OCI-LY1 (cell line): ENCODE measurements around the gene TP53TG5.

Experiments used
- H2AFZ ChIP-seq: fragments of 200-600 bp; sonication (generic), shearing (Covaris generic); 2 replicates; pipeline ENCODE4 v1.6.0; 2014; ENCODE audit warnings: antibody characterized with exemption, mild to moderate bottlenecking, low read length
- H3F3A ChIP-seq: fragments of 200-600 bp; sonication (generic), shearing (Covaris generic); 2 replicates; pipeline ENCODE4 v1.6.0; 2014; ENCODE audit warnings: mild to moderate bottlenecking, antibody characterized with exemption, low read length, moderate library complexity; ENCODE audit not compliant: insufficient read depth
- H3K27ac ChIP-seq: fragments of 200-600 bp; sonication (generic); 2 replicates; pipeline ENCODE4 v1.5.1; 2014; ENCODE audit warnings: low read length, mixed run types, mild to moderate bottlenecking, low read depth; ENCODE audit not compliant: poor library complexity, severe bottlenecking
- H3K27me3 ChIP-seq: fragments of 200-600 bp; sonication (generic); 2 replicates; pipeline ENCODE4 v1.6.0; 2014; ENCODE audit warnings: antibody characterized with exemption, mild to moderate bottlenecking, low read length, moderate library complexity; ENCODE audit not compliant: insufficient read depth
- H3K36me3 ChIP-seq: fragments of 200-600 bp; sonication (generic); 2 replicates; pipeline ENCODE4 v1.6.1; 2014; ENCODE audit warnings: mild to moderate bottlenecking, antibody characterized with exemption, low read length, moderate library complexity, mixed read lengths; ENCODE audit not compliant: insufficient read depth
- H3K4me1 ChIP-seq: fragments of 200-600 bp; sonication (generic); 2 replicates; pipeline ENCODE4 v1.5.1; 2014; ENCODE audit warnings: mild to moderate bottlenecking, low read length, moderate library complexity; ENCODE audit not compliant: insufficient read depth, severe bottlenecking
- H3K4me2 ChIP-seq: fragments of 200-600 bp; sonication (generic), shearing (Covaris generic); 2 replicates; pipeline ENCODE4 v1.6.1; 2014; ENCODE audit warnings: low read length
- H3K4me3 ChIP-seq: fragments of 200-600 bp; sonication (generic); 2 replicates; pipeline ENCODE4 v1.5.1; 2014; ENCODE audit warnings: low read length, low read depth, mild to moderate bottlenecking, mixed read lengths; ENCODE audit not compliant: poor library complexity, severe bottlenecking
- H3K79me2 ChIP-seq: fragments of 200-600 bp; shearing (Covaris generic); 2 replicates; pipeline ENCODE4 v1.6.1; 2016; ENCODE audit warnings: mixed run types, low read length, mixed read lengths; ENCODE audit not compliant: insufficient read depth
- H3K9ac ChIP-seq: fragments of 200-600 bp; sonication (generic), shearing (Covaris generic); 2 replicates; pipeline ENCODE4 v1.6.1; 2014; ENCODE audit warnings: mild to moderate bottlenecking, low read length, mixed read lengths
- H3K9me2 ChIP-seq: fragments of 200-600 bp; sonication (generic), shearing (Covaris generic); 2 replicates; pipeline ENCODE4 v1.6.1; 2014; ENCODE audit warnings: low read depth, mild to moderate bottlenecking, low read length, mixed read lengths
- H3K9me3 ChIP-seq: fragments of 200-600 bp; shearing (Covaris generic); 2 replicates; pipeline ENCODE4 v1.6.1; 2014; ENCODE audit warnings: low read length, mixed read lengths
- H4K20me1 ChIP-seq: fragments of 200-600 bp; sonication (generic), shearing (Covaris generic); 2 replicates; pipeline ENCODE4 v1.6.0; 2016; ENCODE audit warnings: mild to moderate bottlenecking, low read length; ENCODE audit not compliant: insufficient read depth
- EZH2 ChIP-seq: fragments of 200-600 bp; sonication (generic), shearing (Covaris generic); IDR thresholded peaks from 2 replicates; pipeline ENCODE4 v1.8.0; 2017; ENCODE audit warnings: borderline replicate concordance, mixed run types, mild to moderate bottlenecking, antibody characterized with exemption, low read length, moderate library complexity, mixed read lengths
- TF ChIP-seq, protein P1 (sequence below): fragments of 200-600 bp; sonication (generic), shearing (Covaris generic); IDR thresholded peaks from 2 replicates; pipeline ENCODE4 v1.5.1; 2017; ENCODE audit warnings: mild to moderate bottlenecking, antibody characterized with exemption, low read length, moderate library complexity, mixed read lengths

Gene TP53TG5

DNA sequence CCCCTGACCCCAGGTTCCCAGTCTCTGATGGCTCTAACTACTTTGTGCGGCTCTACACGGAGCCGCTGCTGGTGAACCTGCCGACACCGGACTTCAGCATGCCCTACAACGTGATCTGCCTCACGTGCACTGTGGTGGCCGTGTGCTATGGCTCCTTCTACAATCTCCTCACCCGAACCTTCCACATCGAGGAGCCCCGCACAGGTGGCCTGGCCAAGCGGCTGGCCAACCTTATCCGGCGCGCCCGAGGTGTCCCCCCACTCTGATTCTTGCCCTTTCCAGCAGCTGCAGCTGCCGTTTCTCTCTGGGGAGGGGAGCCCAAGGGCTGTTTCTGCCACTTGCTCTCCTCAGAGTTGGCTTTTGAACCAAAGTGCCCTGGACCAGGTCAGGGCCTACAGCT lies 47.4 kb upstream of the TP53TG5 start:
- H3F3A ChIP-seq, result no peaks in the 10 kb centered on the region
- H3K79me2 ChIP-seq, result no peaks in the 10 kb centered on the region
- no peaks in the 10 kb centered on the region for H3K4me1 ChIP-seq
- H3K9me2 ChIP-seq, result no peaks in the 10 kb centered on the region
- H3K9ac ChIP-seq, result no peak overlapping the region
- H3K27me3 ChIP-seq, result no peaks in the 10 kb centered on the region
- H4K20me1 ChIP-seq, result no peaks in the 10 kb centered on the region
- H3K9me3 ChIP-seq, result no peaks in the 10 kb centered on the region
- H3K4me2 ChIP-seq, result no peak overlapping the region
- peaks cover 54% of the 10 kb centered on the region for H3K36me3 ChIP-seq
- H3K4me3 ChIP-seq, result no peak overlapping the region
- no peak for TF ChIP-seq EZH2
- TF ChIP-seq, protein P1, sequence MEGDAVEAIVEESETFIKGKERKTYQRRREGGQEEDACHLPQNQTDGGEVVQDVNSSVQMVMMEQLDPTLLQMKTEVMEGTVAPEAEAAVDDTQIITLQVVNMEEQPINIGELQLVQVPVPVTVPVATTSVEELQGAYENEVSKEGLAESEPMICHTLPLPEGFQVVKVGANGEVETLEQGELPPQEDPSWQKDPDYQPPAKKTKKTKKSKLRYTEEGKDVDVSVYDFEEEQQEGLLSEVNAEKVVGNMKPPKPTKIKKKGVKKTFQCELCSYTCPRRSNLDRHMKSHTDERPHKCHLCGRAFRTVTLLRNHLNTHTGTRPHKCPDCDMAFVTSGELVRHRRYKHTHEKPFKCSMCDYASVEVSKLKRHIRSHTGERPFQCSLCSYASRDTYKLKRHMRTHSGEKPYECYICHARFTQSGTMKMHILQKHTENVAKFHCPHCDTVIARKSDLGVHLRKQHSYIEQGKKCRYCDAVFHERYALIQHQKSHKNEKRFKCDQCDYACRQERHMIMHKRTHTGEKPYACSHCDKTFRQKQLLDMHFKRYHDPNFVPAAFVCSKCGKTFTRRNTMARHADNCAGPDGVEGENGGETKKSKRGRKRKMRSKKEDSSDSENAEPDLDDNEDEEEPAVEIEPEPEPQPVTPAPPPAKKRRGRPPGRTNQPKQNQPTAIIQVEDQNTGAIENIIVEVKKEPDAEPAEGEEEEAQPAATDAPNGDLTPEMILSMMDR, result no peak
- no peak overlapping the region for H3K27ac ChIP-seq
- H2AFZ ChIP-seq, result no peak overlapping the region

DNA sequence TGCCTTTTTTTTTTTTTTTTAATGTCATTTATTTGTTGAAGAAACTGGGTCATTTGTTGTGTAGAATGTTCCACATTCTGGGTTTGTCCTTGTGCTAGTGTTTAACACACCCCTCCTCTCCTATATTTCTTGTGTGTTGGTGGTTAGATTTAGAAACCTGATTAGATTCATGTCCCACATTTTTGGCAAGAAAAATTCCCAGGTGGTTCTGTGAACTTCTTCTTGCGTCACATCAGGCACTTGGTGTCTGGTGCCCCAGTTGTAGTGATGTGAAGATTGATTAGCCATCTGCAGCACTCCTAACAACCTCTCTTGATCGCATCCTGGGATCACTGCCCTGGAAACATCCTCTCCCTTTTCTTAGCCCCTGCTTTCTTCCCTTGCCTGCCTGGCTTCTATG lies 45.6 kb upstream of the TP53TG5 start:
- peaks cover 70% of the 10 kb centered on the region for H3K36me3 ChIP-seq

DNA sequence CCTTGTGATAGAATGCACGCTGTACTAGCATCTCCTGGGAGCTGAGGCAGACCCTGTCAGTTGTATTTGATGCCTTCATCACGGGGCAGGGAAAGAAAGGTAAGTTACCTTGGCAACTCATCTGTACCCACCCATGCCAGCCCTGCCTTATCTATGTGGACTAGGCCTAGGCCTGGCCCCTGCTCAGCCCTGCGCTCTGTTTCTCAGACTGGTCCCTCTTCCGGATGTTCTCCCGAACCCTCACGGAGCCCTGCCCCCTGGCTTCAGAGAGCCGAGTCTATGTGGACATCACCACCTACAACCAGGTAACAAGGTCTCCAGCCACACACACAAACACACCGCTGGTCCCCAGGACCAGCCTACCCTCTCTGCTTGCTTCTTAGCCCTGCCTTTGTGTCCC lies 42.0 kb upstream of the TP53TG5 start:
- Histone ChIP-seq H3K79me2 (peaks cover 14% of the 10 kb centered on the region), H3F3A (no peaks in the 10 kb centered on the region), H3K9me3 (no peaks in the 10 kb centered on the region), H3K4me3 (peak overlapping the region; percentile 17), H3K4me1 (peaks cover 44% of the 10 kb centered on the region), H3K9me2 (no peaks in the 10 kb centered on the region), H3K27me3 (no peaks in the 10 kb centered on the region), H3K27ac (peak overlapping the region; percentile 86), H2AFZ (no peak overlapping the region), H3K9ac (peak overlapping the region; percentile 30; the same call in 1 of the 2 replicates), H4K20me1 (no peaks in the 10 kb centered on the region), H3K4me2 (peak overlapping the region; percentile 99; the same call in 1 of the 2 replicates), H3K36me3 (peaks cover 55% of the 10 kb centered on the region)
- TF ChIP-seq, protein P1, result no peak
- no peak for TF ChIP-seq EZH2

More for the DNA sequence above, 45.6 kb upstream of the TP53TG5 start:
- H3K27me3 ChIP-seq, result no peaks in the 10 kb centered on the region
- H2AFZ ChIP-seq, result no peak overlapping the region
- H3K4me1 ChIP-seq, result peaks cover 15% of the 10 kb centered on the region
- H3K9ac ChIP-seq, result no peak overlapping the region
- no peak overlapping the region for H3K4me3 ChIP-seq
- H3K9me2 ChIP-seq, result no peaks in the 10 kb centered on the region
- H3K9me3 ChIP-seq, result no peaks in the 10 kb centered on the region
- H3K79me2 ChIP-seq, result no peaks in the 10 kb centered on the region
- no peak for TF ChIP-seq EZH2
- TF ChIP-seq, protein P1, result no peak
- no peaks in the 10 kb centered on the region for H3F3A ChIP-seq
- no peaks in the 10 kb centered on the region for H4K20me1 ChIP-seq
- H3K4me2 ChIP-seq, result no peak overlapping the region
- no peak overlapping the region for H3K27ac ChIP-seq
